ENCODE results near the gene KCTD15. TPM values are rescaled to one million over a fixed set of nuclear protein-coding genes. Genes with fewer than 3 reads are reported as not detected.

KCTD15 gene
- total RNA-seq, 1 donor from 2014 or later, result 9.9 TPM

DNA sequence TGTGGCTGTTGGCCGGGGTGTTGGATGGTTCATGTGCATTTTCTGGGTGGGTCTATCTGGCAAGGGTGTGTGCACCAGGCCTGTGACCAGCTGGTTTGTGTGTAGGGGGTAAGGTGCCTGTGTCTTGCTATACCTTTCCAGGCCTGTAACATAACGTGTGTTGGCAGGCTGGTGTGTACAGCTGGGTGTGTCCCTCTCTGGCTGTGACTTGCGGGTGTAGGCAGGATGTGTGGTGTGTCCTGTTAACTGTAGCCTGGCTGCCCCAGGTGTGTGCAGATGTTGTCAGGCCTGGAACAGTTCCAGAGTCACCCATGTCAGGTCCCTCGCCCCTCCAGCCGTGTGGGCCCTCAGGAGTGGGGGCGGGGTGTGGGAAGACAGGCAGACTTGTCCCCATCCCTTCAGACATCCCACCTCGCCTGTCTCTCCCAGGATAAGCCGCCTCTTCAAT lies 9.8 kb downstream of the KCTD15 start:
- H3K36me3 ChIP-seq, result peaks cover 36% of the 10 kb centered on the region
- intact Hi-C loops (cut with micrococcal nuclease), result no loop called here
- peaks cover 52% of the 10 kb centered on the region for H3K4me1 ChIP-seq
- TF ChIP-seq, protein P1, sequence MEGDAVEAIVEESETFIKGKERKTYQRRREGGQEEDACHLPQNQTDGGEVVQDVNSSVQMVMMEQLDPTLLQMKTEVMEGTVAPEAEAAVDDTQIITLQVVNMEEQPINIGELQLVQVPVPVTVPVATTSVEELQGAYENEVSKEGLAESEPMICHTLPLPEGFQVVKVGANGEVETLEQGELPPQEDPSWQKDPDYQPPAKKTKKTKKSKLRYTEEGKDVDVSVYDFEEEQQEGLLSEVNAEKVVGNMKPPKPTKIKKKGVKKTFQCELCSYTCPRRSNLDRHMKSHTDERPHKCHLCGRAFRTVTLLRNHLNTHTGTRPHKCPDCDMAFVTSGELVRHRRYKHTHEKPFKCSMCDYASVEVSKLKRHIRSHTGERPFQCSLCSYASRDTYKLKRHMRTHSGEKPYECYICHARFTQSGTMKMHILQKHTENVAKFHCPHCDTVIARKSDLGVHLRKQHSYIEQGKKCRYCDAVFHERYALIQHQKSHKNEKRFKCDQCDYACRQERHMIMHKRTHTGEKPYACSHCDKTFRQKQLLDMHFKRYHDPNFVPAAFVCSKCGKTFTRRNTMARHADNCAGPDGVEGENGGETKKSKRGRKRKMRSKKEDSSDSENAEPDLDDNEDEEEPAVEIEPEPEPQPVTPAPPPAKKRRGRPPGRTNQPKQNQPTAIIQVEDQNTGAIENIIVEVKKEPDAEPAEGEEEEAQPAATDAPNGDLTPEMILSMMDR (IDR thresholded peaks at IDR 0.05; ENCODE audit: borderline replicate concordance), result no peak
- no peak for DNase-seq
- no peaks in the 10 kb centered on the region for H3K27me3 ChIP-seq (ENCODE audit: low read depth)
- H3K4me3 ChIP-seq, result no peak overlapping the region
- H3K27ac ChIP-seq (replicated peaks), result no peak overlapping the region
- H3K9me3 ChIP-seq (replicated peaks), result no peaks in the 10 kb centered on the region

DNA sequence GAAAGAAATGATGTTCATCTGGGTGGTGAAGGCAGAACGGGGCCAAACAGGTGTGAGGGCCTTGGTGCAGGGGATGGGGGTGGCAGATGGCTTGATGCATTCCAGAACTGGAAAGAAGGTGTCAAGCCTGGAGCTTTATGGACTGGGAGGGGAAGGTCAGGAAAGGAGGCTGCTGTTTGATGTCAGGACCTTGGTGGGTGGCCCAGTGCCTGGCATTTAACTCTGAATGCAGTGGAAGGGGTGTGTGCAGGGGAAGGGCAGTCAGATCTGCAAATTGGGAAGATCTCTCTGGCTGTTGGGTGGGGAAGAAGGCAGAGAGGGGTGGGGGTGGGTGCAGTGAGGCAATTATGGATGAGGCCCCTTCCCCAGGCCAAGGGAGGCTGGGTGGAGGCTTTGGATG lies 11.7 kb downstream of the KCTD15 start:
- peaks cover 52% of the 10 kb centered on the region for H3K4me1 ChIP-seq
- DNase-seq, result no peak
- TF ChIP-seq, protein P1 (IDR thresholded peaks at IDR 0.05; ENCODE audit: borderline replicate concordance), result no peak
- no peaks in the 10 kb centered on the region for H3K9me3 ChIP-seq (replicated peaks)
- H3K27me3 ChIP-seq (ENCODE audit: low read depth), result no peaks in the 10 kb centered on the region
- H3K4me3 ChIP-seq, result no peak overlapping the region
- H3K27ac ChIP-seq (replicated peaks), result no peak overlapping the region
- peaks cover 51% of the 10 kb centered on the region for H3K36me3 ChIP-seq
- intact Hi-C loops (cut with micrococcal nuclease), result no loop called here

DNA sequence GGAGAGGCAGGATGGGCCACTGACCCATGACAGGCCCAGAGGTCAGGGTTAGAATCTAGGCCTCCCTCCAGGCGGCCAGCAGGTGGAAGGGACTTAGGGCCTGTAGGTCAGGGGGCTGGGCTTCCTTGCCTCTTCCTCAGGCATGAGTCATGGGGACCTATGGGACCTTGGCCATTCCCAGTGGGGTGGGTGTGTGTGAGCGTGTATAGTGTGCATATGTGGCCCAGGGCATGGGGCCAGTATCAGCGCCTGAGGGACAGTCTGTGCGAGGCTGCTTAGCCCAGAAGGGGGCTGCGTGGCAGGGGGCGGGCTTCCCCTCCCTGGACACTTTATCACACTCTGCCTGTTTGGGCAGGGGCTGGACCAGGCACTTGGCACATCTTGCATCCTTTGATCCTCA lies 13.3 kb downstream of the KCTD15 start:
- H3K9me3 ChIP-seq (replicated peaks), result no peaks in the 10 kb centered on the region
- H3K27ac ChIP-seq (replicated peaks), result peak overlapping the region; percentile 36
- DNase-seq, result no peak
- peaks cover 38% of the 10 kb centered on the region for H3K4me1 ChIP-seq
- H3K36me3 ChIP-seq, result peaks cover 52% of the 10 kb centered on the region
- TF ChIP-seq, protein P1 (IDR thresholded peaks at IDR 0.05; ENCODE audit: borderline replicate concordance), result peak; percentile 12
- no peak overlapping the region for H3K4me3 ChIP-seq
- intact Hi-C loops (cut with micrococcal nuclease), result no loop called here
- H3K27me3 ChIP-seq (ENCODE audit: low read depth), result no peaks in the 10 kb centered on the region

DNA sequence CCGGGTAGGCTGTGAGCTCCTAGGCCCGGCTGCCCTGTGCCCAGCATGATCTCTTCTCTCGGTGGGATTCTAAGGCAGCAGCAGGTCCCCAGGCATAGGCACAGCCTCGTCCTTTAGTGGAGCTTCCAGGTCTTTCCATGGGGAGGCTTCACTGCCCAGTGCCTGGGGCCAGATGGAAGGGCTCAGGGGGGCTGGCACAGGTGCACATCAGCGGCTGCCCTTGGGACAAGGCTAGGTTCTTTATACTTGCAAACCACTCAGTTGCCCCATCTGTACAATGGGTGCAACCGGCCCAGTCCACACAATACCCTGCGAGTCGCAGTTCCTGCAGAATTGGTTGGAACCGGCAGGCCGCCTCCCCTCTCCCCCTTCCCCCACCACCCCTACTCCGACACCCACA lies 14.2 kb downstream of the KCTD15 start:
- Histone ChIP-seq H3K27ac (replicated peaks) (no peak overlapping the region), H3K27me3 (ENCODE audit: low read depth) (no peaks in the 10 kb centered on the region), H3K4me1 (peaks cover 30% of the 10 kb centered on the region), H3K36me3 (peaks cover 43% of the 10 kb centered on the region), H3K9me3 (replicated peaks) (no peaks in the 10 kb centered on the region), H3K4me3 (no peak overlapping the region)
- DNase-seq, result no peak
- TF ChIP-seq, protein P1 (IDR thresholded peaks at IDR 0.05; ENCODE audit: borderline replicate concordance), result no peak
- intact Hi-C loops (cut with micrococcal nuclease), result no loop called here

DNA sequence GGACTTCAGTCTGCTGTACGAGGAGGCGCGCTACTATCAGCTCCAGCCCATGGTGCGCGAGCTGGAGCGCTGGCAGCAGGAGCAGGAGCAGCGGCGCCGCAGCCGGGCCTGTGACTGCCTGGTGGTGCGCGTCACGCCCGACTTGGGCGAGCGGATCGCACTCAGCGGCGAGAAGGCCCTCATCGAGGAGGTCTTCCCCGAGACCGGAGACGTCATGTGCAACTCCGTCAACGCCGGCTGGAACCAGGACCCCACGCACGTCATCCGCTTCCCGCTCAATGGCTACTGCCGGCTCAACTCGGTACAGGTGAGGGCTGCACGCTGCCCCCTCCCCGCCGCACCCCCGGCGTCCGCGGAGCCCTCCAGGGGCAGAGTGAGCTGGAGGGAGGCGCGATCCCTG lies 14.6 kb downstream of the KCTD15 start:
- intact Hi-C loops (cut with micrococcal nuclease), result no loop called here

More for the DNA sequence above, 14.6 kb downstream of the KCTD15 start:
- TF ChIP-seq, protein P1 (IDR thresholded peaks at IDR 0.05; ENCODE audit: borderline replicate concordance), result no peak
- no peaks in the 10 kb centered on the region for H3K9me3 ChIP-seq (replicated peaks)
- no peaks in the 10 kb centered on the region for H3K27me3 ChIP-seq (ENCODE audit: low read depth)
- H3K4me3 ChIP-seq, result no peak overlapping the region
- peaks cover 40% of the 10 kb centered on the region for H3K36me3 ChIP-seq
- DNase-seq, result no peak
- H3K4me1 ChIP-seq, result peaks cover 28% of the 10 kb centered on the region
- H3K27ac ChIP-seq (replicated peaks), result no peak overlapping the region

Data from left ventricle myocardium inferior (tissue), 1 donor.